HG03097 (cell line): ENCODE measurements around the gene LINC00632.
"Not testable (repeated sequence)": the region's sequence is repeated elsewhere in the genome, so short reads cannot be mapped to it uniquely, and the experiment has no call there.

Experiments used
- ATAC-seq: cut with Tn5 transposase; IDR thresholded peaks from one replicate; pipeline ENCODE4 v1.9.1; 2021; ENCODE audit not compliant: unreplicated experiment, low FRiP score

The LINC00632 gene

GRCh38 chrX:140709421-140709846 lies at the start of gene LINC00632:
Gene LINC00632, plus strand, starts transcription at chrX:140709759.
- no peak for ATAC-seq

GRCh38 chrX:140661643-140662042 lies 47.9 kb upstream of the LINC00632 start:
- ATAC-seq, result no peak

GRCh38 chrX:140664939-140665338 lies 44.6 kb upstream of the LINC00632 start:
- ATAC-seq, result no peak

- no peak for ATAC-seq
Measured at GRCh38 chrX:140672840-140673731, 36.5 kb upstream of the LINC00632 start.

GRCh38 chrX:140687706-140688105 lies 21.9 kb upstream of the LINC00632 start:
- no peak for ATAC-seq

- ATAC-seq, result not testable (repeated sequence)
Measured at GRCh38 chrX:140691596-140691995, 18.0 kb upstream of the LINC00632 start.

- no peak for ATAC-seq
Measured at GRCh38 chrX:140697618-140698017, 11.9 kb upstream of the LINC00632 start.

GRCh38 chrX:140701480-140701879 lies 8.1 kb upstream of the LINC00632 start:
- ATAC-seq, result no peak

- ATAC-seq, result no peak
Measured at GRCh38 chrX:140710710-140711109, 1.2 kb downstream of the LINC00632 start.

GRCh38 chrX:140711894-140712293 lies 2.3 kb downstream of the LINC00632 start:
- ATAC-seq, result no peak

GRCh38 chrX:140712413-140713173 lies 3.0 kb downstream of the LINC00632 start:
- no peak for ATAC-seq

GRCh38 chrX:140713174-140713539 lies 3.6 kb downstream of the LINC00632 start:
- no peak for ATAC-seq

GRCh38 chrX:140715787-140716186 lies 6.2 kb downstream of the LINC00632 start:
- no peak for ATAC-seq

GRCh38 chrX:140723121-140723715 lies 13.7 kb downstream of the LINC00632 start:
- ATAC-seq, result no peak

GRCh38 chrX:140724309-140724708 lies 14.8 kb downstream of the LINC00632 start:
- no peak for ATAC-seq

GRCh38 chrX:140724736-140725135 lies 15.2 kb downstream of the LINC00632 start:
- ATAC-seq, result no peak

- ATAC-seq, result no peak
Measured at GRCh38 chrX:140725500-140725899, 15.9 kb downstream of the LINC00632 start.

GRCh38 chrX:140733766-140734342 lies 24.3 kb downstream of the LINC00632 start:
- ATAC-seq, result peak; percentile 73

- no peak for ATAC-seq
Measured at GRCh38 chrX:140744085-140744484, 34.5 kb downstream of the LINC00632 start.

- no peak for ATAC-seq
Measured at GRCh38 chrX:140756941-140757340, 47.4 kb downstream of the LINC00632 start.

GRCh38 chrX:140762061-140762460 lies 52.5 kb downstream of the LINC00632 start:
- ATAC-seq, result no peak
